Progenitor cell of endocrine pancreas (in vitro differentiated cells): ENCODE measurements around the gene OTUB2. TPM values are rescaled to one million over a fixed set of nuclear protein-coding genes. Genes with fewer than 3 reads are reported as not detected.

Source experiments
- DNase-seq: peaks from one replicate; pipeline ENCODE4 v3.0.0; 2021; ENCODE audit warnings: low spot score; ENCODE audit not compliant: unreplicated experiment
- H3K27ac Mint-ChIP-seq: 2 replicates; pipeline ENCODE4 v1.8.0; 2021; ENCODE audit warnings: mild to moderate bottlenecking, moderate library complexity, mixed read lengths
- H3K27me3 Mint-ChIP-seq: 2 replicates; pipeline ENCODE4 v1.8.0; 2021; ENCODE audit warnings: mixed read lengths
- H3K36me3 Mint-ChIP-seq: 2 replicates; pipeline ENCODE4 v1.8.0; 2022; ENCODE audit warnings: mixed read lengths; ENCODE audit not compliant: insufficient read depth
- H3K4me1 Mint-ChIP-seq: 2 replicates; pipeline ENCODE4 v1.8.0; 2021; ENCODE audit warnings: low read depth, mixed read lengths
- H3K4me3 Mint-ChIP-seq: 2 replicates; pipeline ENCODE4 v1.8.0; 2021; ENCODE audit warnings: low read depth, mild to moderate bottlenecking, moderate library complexity, mixed read lengths
- H3K9me3 Mint-ChIP-seq: 2 replicates; pipeline ENCODE4 v1.8.0; 2021; ENCODE audit warnings: low read depth, mixed read lengths
- CTCF ChIP-seq: fragments of 200-600 bp; sonication (generic); IDR thresholded peaks from one replicate; pipeline ENCODE4 v1.5.0; 2021; ENCODE audit warnings: antibody characterized with exemption, mild to moderate bottlenecking; ENCODE audit not compliant: unreplicated experiment
- total RNA-seq: library from RNA; stranded (reverse); gene quantifications from 2 replicates; pipeline ENCODE4 v1.2.1, GENCODE V29; 2021

The OTUB2 gene
- total RNA-seq, 1 donor from 2014 or later, result 7.0 TPM

- Mint-ChIP-seq H3K9me3 (no peaks in the 10 kb centered on the region), H3K4me1 (peaks cover 7% of the 10 kb centered on the region), H3K36me3 (peaks cover 2% of the 10 kb centered on the region), H3K27ac (no peak overlapping the region), H3K4me3 (no peak overlapping the region), H3K27me3 (no peaks in the 10 kb centered on the region)
- TF ChIP-seq CTCF, result no peak
- no peak for DNase-seq
Observed at GRCh38 chr14:94087891-94088290, 61.8 kb downstream of the OTUB2 start.

- no peak for TF ChIP-seq CTCF
- Mint-ChIP-seq H3K27ac (no peak overlapping the region), H3K27me3 (no peaks in the 10 kb centered on the region), H3K4me3 (no peak overlapping the region), H3K36me3 (peaks cover 2% of the 10 kb centered on the region), H3K4me1 (peaks cover 5% of the 10 kb centered on the region), H3K9me3 (no peaks in the 10 kb centered on the region)
- no peak for DNase-seq
Observed at GRCh38 chr14:94088516-94088915, 62.4 kb downstream of the OTUB2 start.

GRCh38 chr14:94089479-94089878 lies 63.3 kb downstream of the OTUB2 start:
- no peak for DNase-seq
- Mint-ChIP-seq H3K36me3 (peaks cover 2% of the 10 kb centered on the region), H3K27ac (no peak overlapping the region), H3K9me3 (no peaks in the 10 kb centered on the region), H3K4me1 (peaks cover 3% of the 10 kb centered on the region), H3K27me3 (no peaks in the 10 kb centered on the region), H3K4me3 (no peak overlapping the region)
- no peak for TF ChIP-seq CTCF

- H3K27me3 Mint-ChIP-seq, result no peaks in the 10 kb centered on the region
- H3K9me3 Mint-ChIP-seq, result no peaks in the 10 kb centered on the region
- H3K4me3 Mint-ChIP-seq, result no peak overlapping the region
- DNase-seq, result no peak
- no peak overlapping the region for H3K27ac Mint-ChIP-seq
- no peaks in the 10 kb centered on the region for H3K36me3 Mint-ChIP-seq
- no peak for TF ChIP-seq CTCF
- H3K4me1 Mint-ChIP-seq, result no peaks in the 10 kb centered on the region
Observed at GRCh38 chr14:94093418-94093817, 67.3 kb downstream of the OTUB2 start.

GRCh38 chr14:94097091-94097490 lies 71.0 kb downstream of the OTUB2 start:
- Mint-ChIP-seq H3K36me3 (peaks cover 2% of the 10 kb centered on the region), H3K4me1 (no peaks in the 10 kb centered on the region), H3K9me3 (no peaks in the 10 kb centered on the region), H3K27me3 (no peaks in the 10 kb centered on the region), H3K27ac (no peak overlapping the region), H3K4me3 (no peak overlapping the region)
- no peak for DNase-seq
- TF ChIP-seq CTCF, result no peak

Other genes with a start within 250 kb of the OTUB2 start
- gene PRIMA1, start 237.9 kb upstream of the OTUB2 start, total RNA-seq, result 3.2 and 4.0 TPM in 2 replicates
- gene FAM181A, start 99.0 kb upstream of the OTUB2 start, total RNA-seq, result not detected in 2 replicates
- gene ASB2, start 49.8 kb upstream of the OTUB2 start, total RNA-seq, result not detected in 2 replicates
- not detected in 2 replicates for gene CCDC197, start 29.0 kb upstream of the OTUB2 start, total RNA-seq
- 139 and 141 TPM in 2 replicates for gene DDX24, start 54.9 kb downstream of the OTUB2 start, total RNA-seq
- 28.9 TPM in 2 replicates for gene IFI27L1, start 55.0 kb downstream of the OTUB2 start, total RNA-seq
- 5.8 and 7.5 TPM in 2 replicates for gene IFI27, start 84.4 kb downstream of the OTUB2 start, total RNA-seq
- gene IFI27L2, start 103.3 kb downstream of the OTUB2 start, total RNA-seq, result 27.4 and 32.2 TPM in 2 replicates
- gene PPP4R4, start 148.0 kb downstream of the OTUB2 start, total RNA-seq, result 12.8 and 13.5 TPM in 2 replicates